T1000 (cell line): ENCODE data around the gene MPIG6B.
A peak's percentile ranks its signal among the peaks of the same experiment; 100 is the strongest.

Experiments
- DNase-seq: peaks from one replicate; lab custom pipeline; 2025; ENCODE audit warnings: mixed read lengths; lab: John Stamatoyannopoulos, UW

Gene MPIG6B

GRCh38 chr6:31721351-31722020 lies 1.7 kb upstream of the MPIG6B start, which contains the start of gene LY6G6C:
TSS of gene LY6G6C (minus strand) at chr6:31721746. CDS start at chr6:31721679, 67 bp downstream.
- no peak for DNase-seq

- DNase-seq: no peak
Measured at GRCh38 chr6:31722173-31722572, 1.0 kb upstream of the MPIG6B start.

GRCh38 chr6:31723980-31724691 lies 963 bp downstream of the MPIG6B start:
- no peak for DNase-seq

GRCh38 chr6:31725502-31726350 lies 2.6 kb downstream of the MPIG6B start:
- no peak for DNase-seq

GRCh38 chr6:31727034-31727716 lies 4.0 kb downstream of the MPIG6B start:
- no peak for DNase-seq

- DNase-seq: no peak
Measured at GRCh38 chr6:31727717-31728671, 4.8 kb downstream of the MPIG6B start.

GRCh38 chr6:31728767-31729514 lies 5.8 kb downstream of the MPIG6B start, which contains the start of gene DDAH2:
TSS of gene DDAH2 (minus strand) at chr6:31729299. CDS start at chr6:31729161, 138 bp downstream.
- DNase-seq: no peak

GRCh38 chr6:31729515-31729978 lies 6.4 kb downstream of the MPIG6B start:
- DNase-seq: peak; percentile 85

GRCh38 chr6:31729979-31730630 lies 6.9 kb downstream of the MPIG6B start:
- DNase-seq: peak; percentile 82

- no peak for DNase-seq
Measured at GRCh38 chr6:31730631-31731086, 7.5 kb downstream of the MPIG6B start.

GRCh38 chr6:31732029-31732428 lies 8.9 kb downstream of the MPIG6B start:
- no peak for DNase-seq

- no peak for DNase-seq
Measured at GRCh38 chr6:31733734-31734133, 10.6 kb downstream of the MPIG6B start.

GRCh38 chr6:31734247-31734820 lies 11.2 kb downstream of the MPIG6B start:
- no peak for DNase-seq

- DNase-seq: peak; percentile 44
Measured at GRCh38 chr6:31734821-31735406, 11.7 kb downstream of the MPIG6B start.

- DNase-seq: peak; percentile 58
Measured at GRCh38 chr6:31736021-31736767, 13.0 kb downstream of the MPIG6B start, which contains the start of gene CLIC1. TSS of gene CLIC1 (minus strand) at chr6:31736530. CDS start at chr6:31736300, 230 bp downstream.

GRCh38 chr6:31736768-31737314 lies 13.7 kb downstream of the MPIG6B start:
- DNase-seq: no peak

GRCh38 chr6:31737315-31737990 lies 14.3 kb downstream of the MPIG6B start:
- no peak for DNase-seq
